Endothelial cell (in vitro differentiated cells): ENCODE results near the gene TP53INP2. TPM values are rescaled to one million over a fixed set of nuclear protein-coding genes. Genes with fewer than 3 reads are reported as not detected.

ENCODE experiments used
- DNase-seq: peaks from one replicate; pipeline ENCODE4 v3.0.0; 2021; ENCODE audit warnings: low spot score
- H3K27ac Mint-ChIP-seq: one replicate; pipeline ENCODE4 v1.8.0; 2021; ENCODE audit warnings: mixed read lengths, inconsistent platforms; ENCODE audit not compliant: unreplicated experiment
- H3K27me3 Mint-ChIP-seq: one replicate; pipeline ENCODE4 v1.8.0; 2021; ENCODE audit warnings: mild to moderate bottlenecking, moderate library complexity, mixed read lengths, inconsistent platforms; ENCODE audit not compliant: unreplicated experiment
- H3K36me3 Mint-ChIP-seq: one replicate; pipeline ENCODE4 v1.8.0; 2021; ENCODE audit warnings: mild to moderate bottlenecking, low read depth, mixed read lengths, inconsistent platforms; ENCODE audit not compliant: unreplicated experiment
- H3K4me1 Mint-ChIP-seq: one replicate; pipeline ENCODE4 v1.8.0; 2021; ENCODE audit warnings: mild to moderate bottlenecking, mixed read lengths, inconsistent platforms; ENCODE audit not compliant: unreplicated experiment
- H3K4me3 Mint-ChIP-seq: one replicate; pipeline ENCODE4 v1.8.0; 2021; ENCODE audit warnings: mild to moderate bottlenecking, mixed read lengths, inconsistent platforms; ENCODE audit not compliant: unreplicated experiment
- H3K9me3 Mint-ChIP-seq: one replicate; pipeline ENCODE4 v1.8.0; 2021; ENCODE audit warnings: mixed read lengths, inconsistent platforms; ENCODE audit not compliant: unreplicated experiment
- total RNA-seq: library from RNA; stranded (reverse); fragmentation: NEBNext Ultra II Directional; extraction: Animal tissue kit (Norgen Biotek cat#: 25700); gene quantifications from one replicate; pipeline ENCODE4 v1.2.1, GENCODE V29; 2021; ENCODE audit not compliant: unreplicated experiment
- TF ChIP-seq, protein P1 (sequence below): fragments of 200-600 bp; sonication (generic); IDR thresholded peaks from one replicate; pipeline ENCODE4 v1.5.0; 2021; ENCODE audit warnings: antibody characterized with exemption; ENCODE audit not compliant: unreplicated experiment

The TP53INP2 gene
- total RNA-seq, 1 donor from 2014 or later: 68.5 TPM

DNA sequence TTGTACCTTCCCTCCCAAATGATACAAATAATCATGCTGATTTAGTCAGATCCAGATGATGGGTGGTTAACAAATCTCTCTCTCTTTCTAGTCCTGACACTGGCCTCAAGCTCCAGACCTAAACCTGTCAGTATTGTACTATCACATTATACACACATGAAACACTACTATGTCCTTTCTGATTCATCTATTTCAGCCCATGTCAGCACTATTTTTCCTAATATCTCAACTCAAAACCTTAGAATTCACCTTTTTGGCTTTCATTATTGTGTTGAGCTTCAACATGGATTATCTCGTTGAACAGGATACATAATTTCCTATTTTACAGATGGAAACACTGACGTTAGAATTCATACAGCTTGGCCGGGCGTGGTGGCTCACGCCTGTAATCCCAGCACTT lies 30.7 kb upstream of the TP53INP2 start:
- no peaks in the 10 kb centered on the region for H3K9me3 Mint-ChIP-seq
- H3K27ac Mint-ChIP-seq: no peak overlapping the region
- H3K4me1 Mint-ChIP-seq: peaks cover 8% of the 10 kb centered on the region
- H3K4me3 Mint-ChIP-seq: no peak overlapping the region
- no peak for DNase-seq
- TF ChIP-seq, protein P1, sequence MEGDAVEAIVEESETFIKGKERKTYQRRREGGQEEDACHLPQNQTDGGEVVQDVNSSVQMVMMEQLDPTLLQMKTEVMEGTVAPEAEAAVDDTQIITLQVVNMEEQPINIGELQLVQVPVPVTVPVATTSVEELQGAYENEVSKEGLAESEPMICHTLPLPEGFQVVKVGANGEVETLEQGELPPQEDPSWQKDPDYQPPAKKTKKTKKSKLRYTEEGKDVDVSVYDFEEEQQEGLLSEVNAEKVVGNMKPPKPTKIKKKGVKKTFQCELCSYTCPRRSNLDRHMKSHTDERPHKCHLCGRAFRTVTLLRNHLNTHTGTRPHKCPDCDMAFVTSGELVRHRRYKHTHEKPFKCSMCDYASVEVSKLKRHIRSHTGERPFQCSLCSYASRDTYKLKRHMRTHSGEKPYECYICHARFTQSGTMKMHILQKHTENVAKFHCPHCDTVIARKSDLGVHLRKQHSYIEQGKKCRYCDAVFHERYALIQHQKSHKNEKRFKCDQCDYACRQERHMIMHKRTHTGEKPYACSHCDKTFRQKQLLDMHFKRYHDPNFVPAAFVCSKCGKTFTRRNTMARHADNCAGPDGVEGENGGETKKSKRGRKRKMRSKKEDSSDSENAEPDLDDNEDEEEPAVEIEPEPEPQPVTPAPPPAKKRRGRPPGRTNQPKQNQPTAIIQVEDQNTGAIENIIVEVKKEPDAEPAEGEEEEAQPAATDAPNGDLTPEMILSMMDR: no peak
- peaks cover 3% of the 10 kb centered on the region for H3K36me3 Mint-ChIP-seq
- H3K27me3 Mint-ChIP-seq: peaks cover 3% of the 10 kb centered on the region

GRCh38 chr20:34675561-34675960 lies 28.6 kb upstream of the TP53INP2 start:
- H3K27me3 Mint-ChIP-seq: peaks cover 3% of the 10 kb centered on the region
- TF ChIP-seq, protein P1: no peak
- no peaks in the 10 kb centered on the region for H3K9me3 Mint-ChIP-seq
- H3K4me1 Mint-ChIP-seq: peaks cover 8% of the 10 kb centered on the region
- H3K36me3 Mint-ChIP-seq: no peaks in the 10 kb centered on the region
- no peak for DNase-seq
- H3K27ac Mint-ChIP-seq: peak overlapping the region; percentile 50
- H3K4me3 Mint-ChIP-seq: no peak overlapping the region

- peak overlapping the region; percentile 50 for H3K27ac Mint-ChIP-seq
- peaks cover 3% of the 10 kb centered on the region for H3K27me3 Mint-ChIP-seq
- H3K4me1 Mint-ChIP-seq: peaks cover 8% of the 10 kb centered on the region
- TF ChIP-seq, protein P1: no peak
- DNase-seq: no peak
- H3K4me3 Mint-ChIP-seq: peak overlapping the region; percentile 97
- no peaks in the 10 kb centered on the region for H3K9me3 Mint-ChIP-seq
- H3K36me3 Mint-ChIP-seq: no peaks in the 10 kb centered on the region
These were observed 28.0 kb upstream of the TP53INP2 start for GRCh38 chr20:34675993-34676641.

GRCh38 chr20:34676642-34677373 lies 27.3 kb upstream of the TP53INP2 start, which contains the start of gene PIGU:
PIGU (minus strand) TSS chr20:34677092; CDS start chr20:34677085, 7 bp downstream.
- peak; percentile 96 for DNase-seq
- Mint-ChIP-seq H3K9me3 (no peaks in the 10 kb centered on the region), H3K27me3 (peaks cover 3% of the 10 kb centered on the region), H3K4me1 (peaks cover 8% of the 10 kb centered on the region), H3K36me3 (no peaks in the 10 kb centered on the region), H3K4me3 (peak within 1 kb of the TSS; percentile 97), H3K27ac (peak within 1 kb of the TSS; percentile 86)
- TF ChIP-seq, protein P1: no peak
